ENCODE results near the gene ELOB. TPM values are rescaled to one million over a fixed set of nuclear protein-coding genes. Genes with fewer than 3 reads are reported as not detected.

The ELOB gene
- total RNA-seq, 1 experiment from 2014 or later = 259 TPM

GRCh38 chr16:2751577-2752034 is 25.5 kb downstream of the ELOB start:
- Histone ChIP-seq H3K4me3 (peak overlapping the region; percentile 90), H3K79me2 (ENCODE audit: low read depth) (peaks cover 60% of the 10 kb centered on the region), H3F3A (ENCODE audit: insufficient read depth, low read depth) (peaks cover 31% of the 10 kb centered on the region), H3K9me3 (ENCODE audit: insufficient read depth, low read depth) (no peaks in the 10 kb centered on the region), H2AFZ (peak overlapping the region; percentile 81), H3K36me3 (ENCODE audit: low read depth) (peaks cover 11% of the 10 kb centered on the region; the same call in 1 of the 2 replicates), H3K4me2 (peak overlapping the region; percentile 93), H3K4me1 (replicated peaks; ENCODE audit: insufficient read depth) (peaks cover 26% of the 10 kb centered on the region), H3K27me3 (ENCODE audit: insufficient read depth, low read depth) (no peaks in the 10 kb centered on the region), H3K27ac (peak overlapping the region; percentile 96), H4K20me1 (ENCODE audit: insufficient read depth) (peaks cover 36% of the 10 kb centered on the region), H3K9me2 (ENCODE audit: insufficient read depth) (no peaks in the 10 kb centered on the region)
- no peak for TF ChIP-seq EZH2 (IDR thresholded peaks at IDR 0.05; ENCODE audit: low read depth)
- TF ChIP-seq CTCF (conservative IDR thresholded peaks at IDR 0.05) = no peak
- TSS peak; percentile 69 for BruUV-seq (replicated peaks)
- ChIA-PET POLR2A (ENCODE audit: unreplicated experiment) (interaction anchor here (0.6 kb wide), 2 partner anchors 26 to 131 kb away, joined by 3 read pairs; partner anchors contain the start of genes ELOB and FLYWCH2), CTCF (no interaction called here)
- intact Hi-C loops (cut with micrococcal nuclease; ENCODE audit: unreplicated experiment) = loop anchor here (1.0 to 5.0 kb wide), 2 partner anchors 30 to 69 kb away; partner anchors contain the start of gene KCTD5
- peak in 1 of 2 experiments; percentile 58 for DNase-seq

- ChIA-PET CTCF (no interaction called here), POLR2A (ENCODE audit: unreplicated experiment) (no interaction called here)
- no peak for DNase-seq
- Histone ChIP-seq H3K36me3 (ENCODE audit: low read depth) (0 out of 2 replicates have a peak, but pooled peaks cover 11% of the 10 kb centered on the region), H3K4me1 (replicated peaks; ENCODE audit: insufficient read depth) (peaks cover 18% of the 10 kb centered on the region), H3K79me2 (ENCODE audit: low read depth) (peaks cover 44% of the 10 kb centered on the region), H3K27me3 (ENCODE audit: insufficient read depth, low read depth) (no peaks in the 10 kb centered on the region), H3K9me3 (ENCODE audit: insufficient read depth, low read depth) (no peaks in the 10 kb centered on the region), H3F3A (ENCODE audit: insufficient read depth, low read depth) (peaks cover 16% of the 10 kb centered on the region), H4K20me1 (ENCODE audit: insufficient read depth) (peaks cover 19% of the 10 kb centered on the region), H3K9me2 (ENCODE audit: insufficient read depth) (no peaks in the 10 kb centered on the region), H2AFZ (no peak overlapping the region), H3K27ac (no peak overlapping the region), H3K4me2 (no peak overlapping the region), H3K4me3 (no peak overlapping the region)
- no TSS peak for BruUV-seq (replicated peaks)
- TF ChIP-seq EZH2 (IDR thresholded peaks at IDR 0.05; ENCODE audit: low read depth) = no peak
- TF ChIP-seq CTCF (conservative IDR thresholded peaks at IDR 0.05) = no peak
- intact Hi-C loops (cut with micrococcal nuclease; ENCODE audit: unreplicated experiment) = loop anchor here (5.0 kb wide), 1 partner anchor 68 kb away; the partner anchor contains the start of gene KCTD5
Observed at GRCh38 chr16:2749936-2750335, 27.1 kb downstream of the ELOB start.

GRCh38 chr16:2749476-2749875 is 27.6 kb downstream of the ELOB start:
- Histone ChIP-seq H3K36me3 (ENCODE audit: low read depth) (0 out of 2 replicates have a peak, but pooled peaks cover 11% of the 10 kb centered on the region), H3K27ac (no peak overlapping the region), H3K9me3 (ENCODE audit: insufficient read depth, low read depth) (no peaks in the 10 kb centered on the region), H3F3A (ENCODE audit: insufficient read depth, low read depth) (peaks cover 14% of the 10 kb centered on the region), H3K27me3 (ENCODE audit: insufficient read depth, low read depth) (no peaks in the 10 kb centered on the region), H3K9me2 (ENCODE audit: insufficient read depth) (no peaks in the 10 kb centered on the region), H3K79me2 (ENCODE audit: low read depth) (peaks cover 39% of the 10 kb centered on the region), H4K20me1 (ENCODE audit: insufficient read depth) (peaks cover 15% of the 10 kb centered on the region), H3K4me1 (replicated peaks; ENCODE audit: insufficient read depth) (peaks cover 14% of the 10 kb centered on the region), H3K4me3 (no peak overlapping the region), H3K4me2 (no peak overlapping the region), H2AFZ (no peak overlapping the region)
- intact Hi-C loops (cut with micrococcal nuclease; ENCODE audit: unreplicated experiment) = no loop called here
- TF ChIP-seq CTCF (conservative IDR thresholded peaks at IDR 0.05) (no peak), EZH2 (IDR thresholded peaks at IDR 0.05; ENCODE audit: low read depth) (no peak)
- ChIA-PET CTCF (no interaction called here), POLR2A (ENCODE audit: unreplicated experiment) (no interaction called here)
- BruUV-seq (replicated peaks) = no TSS peak
- no peak for DNase-seq
